RWPE2 (cell line): Measurements from ENCODE around the gene CCDC74B.
"Not testable (repeated sequence)": the region's sequence is repeated elsewhere in the genome, so short reads cannot be mapped to it uniquely, and the experiment has no call there.

Experiments
- ATAC-seq: fragments of 200-7000 bp; cut with Tn5 transposase; 3 replicates; pipeline ENCODE4 v1.9.1; 2021; ENCODE audit warnings: low read depth
- DNase-seq: peaks from one replicate; pipeline ENCODE4 v3.0.0-alpha.2; 2020; ENCODE audit warnings: low spot score
- H3K27ac ChIP-seq: fragments of 450-650 bp; 2 replicates; pipeline ENCODE4 v1.5.1; 2017; ENCODE audit warnings: mild to moderate bottlenecking; ENCODE audit not compliant: poor library complexity, severe bottlenecking
- H3K27me3 ChIP-seq: fragments of 250-450 bp; sonication (Bioruptor Pico); 2 replicates; pipeline ENCODE4 v1.5.1; 2021; ENCODE audit warnings: mild to moderate bottlenecking, moderate library complexity; ENCODE audit not compliant: insufficient read depth, poor library complexity, severe bottlenecking
- H3K36me3 ChIP-seq: fragments of 250-450 bp; sonication (Bioruptor Pico); 2 replicates; pipeline ENCODE4 v1.5.1; 2020; ENCODE audit warnings: low read depth, mild to moderate bottlenecking, moderate library complexity
- H3K4me1 ChIP-seq: fragments of 250-450 bp; sonication (Bioruptor Pico); 2 replicates; pipeline ENCODE4 v1.5.1; 2021; ENCODE audit warnings: mild to moderate bottlenecking, moderate library complexity; ENCODE audit not compliant: insufficient read depth, poor library complexity, severe bottlenecking
- H3K4me3 ChIP-seq: fragments of 250-450 bp; sonication (Bioruptor Pico); 2 replicates; pipeline ENCODE4 v1.5.1; 2021; ENCODE audit warnings: mild to moderate bottlenecking, moderate library complexity; ENCODE audit not compliant: severe bottlenecking
- H3K9me3 ChIP-seq: fragments of 250-450 bp; sonication (Bioruptor Pico); 2 replicates; pipeline ENCODE4 v1.5.1; 2021; ENCODE audit warnings: mild to moderate bottlenecking, moderate library complexity; ENCODE audit not compliant: severe bottlenecking
- CTCF ChIP-seq: fragments of 450-650 bp; IDR thresholded peaks from one replicate; pipeline ENCODE4 v1.5.1; 2017; ENCODE audit warnings: mild to moderate bottlenecking, moderate library complexity; ENCODE audit not compliant: poor library complexity, severe bottlenecking

Gene CCDC74B

DNA sequence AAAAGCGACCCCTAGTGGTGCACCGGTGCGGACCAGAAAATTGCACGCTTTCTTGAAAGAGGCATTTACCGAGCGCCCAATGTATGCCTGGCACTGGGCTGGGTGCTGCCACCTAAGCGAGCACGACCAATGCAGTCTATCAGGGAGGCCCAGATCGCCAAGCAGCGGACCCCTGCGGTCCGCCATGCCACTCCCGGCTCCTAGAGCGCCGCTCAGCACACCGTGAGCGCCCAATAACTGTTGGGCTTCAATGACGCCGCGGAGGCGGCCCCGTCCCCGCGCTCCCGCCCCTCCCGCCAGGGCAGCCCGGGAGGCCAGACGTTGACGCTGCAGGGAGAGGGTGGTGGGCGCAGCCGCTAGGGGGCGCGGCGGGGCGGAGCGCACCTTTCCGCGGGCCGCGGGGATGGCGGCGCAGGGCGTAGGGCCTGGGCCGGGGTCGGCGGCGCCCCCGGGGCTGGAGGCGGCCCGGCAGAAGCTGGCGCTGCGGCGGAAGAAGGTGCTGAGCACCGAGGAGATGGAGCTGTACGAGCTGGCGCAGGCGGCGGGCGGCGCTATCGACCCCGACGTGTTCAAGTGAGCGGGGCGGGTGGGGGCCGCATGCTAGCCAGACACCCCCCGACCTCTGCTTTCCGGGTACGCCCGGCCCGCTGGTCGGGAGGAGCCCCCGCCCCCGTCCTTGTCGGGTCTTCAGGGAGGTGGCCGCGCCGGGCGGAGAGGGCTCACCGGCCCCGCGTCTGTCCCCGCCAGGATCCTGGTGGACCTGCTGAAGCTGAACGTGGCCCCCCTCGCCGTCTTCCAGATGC lies 37.2 kb upstream of the CCDC74B start, which contains the start of gene MZT2B:
Gene MZT2B, plus strand, starts transcription at position 383 of the 803 bp plus-strand sequence. Its CDS starts 21 bp downstream, at position 404.
- DNase-seq (peak; percentile 79), ATAC-seq (peak; percentile 83)
- not testable (repeated sequence) for H3K36me3 ChIP-seq

GRCh38 chr2:130181325-130181879 lies 36.5 kb upstream of the CCDC74B start, which contains the start of gene SMPD4:
Gene SMPD4, minus strand, starts transcription at chr2:130181602. Its CDS starts 5,010 bp downstream, at chr2:130176592.
- Histone ChIP-seq H3K27me3 (no peaks in the 10 kb centered on the region), H3K27ac (peak within 1 kb of the TSS; percentile 63), H3K9me3 (no peaks in the 10 kb centered on the region), H3K36me3 (peaks cover 6% of the 10 kb centered on the region), H3K4me1 (peaks cover 6% of the 10 kb centered on the region), H3K4me3 (peak within 1 kb of the TSS; percentile 96)
- peak; percentile 94 for DNase-seq
- peak; percentile 62 for ATAC-seq
- no peak for TF ChIP-seq CTCF

More for the DNA sequence above, 37.2 kb upstream of the CCDC74B start, which contains the start of gene MZT2B:
- not testable (repeated sequence) for H3K27me3 ChIP-seq, H3K4me1 ChIP-seq, H3K9me3 ChIP-seq
- peak; percentile 94 for TF ChIP-seq CTCF
- Histone ChIP-seq H3K27ac (peak within 1 kb of the TSS; percentile 63), H3K4me3 (peak within 1 kb of the TSS; percentile 96)

DNA sequence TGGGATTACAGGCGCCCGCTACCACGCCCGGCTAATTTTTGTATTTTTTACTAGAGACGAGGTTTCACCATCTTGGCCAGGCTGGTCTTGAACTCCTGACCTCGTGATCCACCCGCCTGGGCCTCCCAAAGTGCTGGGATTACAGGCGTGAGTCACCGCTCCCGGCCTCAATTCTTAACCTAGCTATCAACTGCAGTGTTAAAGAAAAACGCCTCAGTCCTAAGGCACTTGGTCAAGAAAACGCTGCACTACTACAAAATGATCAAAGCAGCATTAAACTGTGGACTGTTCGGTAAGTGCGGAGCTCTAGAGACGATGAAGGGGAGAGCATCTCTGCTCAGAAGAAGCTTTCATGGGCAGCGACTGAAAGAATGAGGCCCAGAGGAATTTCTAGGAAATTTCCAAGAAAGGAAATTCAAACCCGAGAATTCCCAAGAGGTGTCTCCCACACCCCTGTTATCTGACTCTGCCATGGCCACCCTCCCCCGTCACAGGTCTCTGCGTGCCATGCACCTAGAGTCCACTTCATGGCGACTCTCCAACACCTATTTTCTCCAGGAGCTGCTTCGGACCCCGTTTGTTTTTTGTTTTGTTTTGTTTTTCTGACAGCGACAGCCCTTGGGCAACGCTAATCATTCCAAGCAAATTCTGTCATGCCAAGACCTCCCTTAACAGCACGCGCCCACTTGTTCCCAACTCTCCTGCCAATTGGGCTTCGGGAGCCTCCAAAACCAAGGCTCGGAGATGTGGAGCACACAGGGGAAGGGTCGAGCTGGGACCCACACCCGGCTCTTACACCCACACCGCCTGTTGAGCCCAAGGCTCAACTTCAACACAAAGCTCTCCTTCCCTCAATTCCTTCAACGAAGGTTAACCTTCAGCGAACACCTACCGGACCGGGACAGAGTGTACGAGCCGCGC lies 35.8 kb upstream of the CCDC74B start:
- peak overlapping the region; percentile 63 for H3K27ac ChIP-seq
- not testable (repeated sequence) for H3K4me1 ChIP-seq, DNase-seq, H3K9me3 ChIP-seq, ATAC-seq, H3K27me3 ChIP-seq
- peak overlapping the region; percentile 96 for H3K4me3 ChIP-seq
- peaks cover 11% of the 10 kb centered on the region for H3K36me3 ChIP-seq

GRCh38 chr2:130174866-130175265 lies 30.0 kb upstream of the CCDC74B start:
- not testable (repeated sequence) for H3K27me3 ChIP-seq, H3K4me1 ChIP-seq, H3K27ac ChIP-seq, H3K4me3 ChIP-seq, H3K9me3 ChIP-seq, ATAC-seq, DNase-seq
- peaks cover 36% of the 10 kb centered on the region for H3K36me3 ChIP-seq

- H3K4me1 ChIP-seq = no peaks in the 10 kb centered on the region
- DNase-seq = no peak
- no peak for TF ChIP-seq CTCF
- no peak overlapping the region for H3K4me3 ChIP-seq
- H3K36me3 ChIP-seq = peaks cover 47% of the 10 kb centered on the region
- H3K27me3 ChIP-seq = no peaks in the 10 kb centered on the region
- no peak overlapping the region for H3K27ac ChIP-seq
- no peak for ATAC-seq
- H3K9me3 ChIP-seq = no peaks in the 10 kb centered on the region
These were observed 25.0 kb upstream of the CCDC74B start for GRCh38 chr2:130169896-130170295.

GRCh38 chr2:130169163-130169562 lies 24.3 kb upstream of the CCDC74B start:
- not testable (repeated sequence) for DNase-seq, H3K4me1 ChIP-seq, ATAC-seq, H3K9me3 ChIP-seq, H3K4me3 ChIP-seq, H3K27ac ChIP-seq, H3K27me3 ChIP-seq
- peaks cover 46% of the 10 kb centered on the region for H3K36me3 ChIP-seq

GRCh38 chr2:130166611-130167010 lies 21.7 kb upstream of the CCDC74B start:
- DNase-seq, H3K9me3 ChIP-seq, H3K4me3 ChIP-seq, H3K4me1 ChIP-seq, ATAC-seq, H3K27ac ChIP-seq, H3K27me3 ChIP-seq: not testable (repeated sequence)
- H3K36me3 ChIP-seq = peaks cover 39% of the 10 kb centered on the region
